Measurements from ENCODE around the gene TMEM37. TPM values are rescaled to one million over a fixed set of nuclear protein-coding genes. Genes with fewer than 3 reads are reported as not detected.

The TMEM37 gene
- total and polyA plus RNA-seq, 4 donors = 17.6 to 125 (median 37.4) TPM

DNA sequence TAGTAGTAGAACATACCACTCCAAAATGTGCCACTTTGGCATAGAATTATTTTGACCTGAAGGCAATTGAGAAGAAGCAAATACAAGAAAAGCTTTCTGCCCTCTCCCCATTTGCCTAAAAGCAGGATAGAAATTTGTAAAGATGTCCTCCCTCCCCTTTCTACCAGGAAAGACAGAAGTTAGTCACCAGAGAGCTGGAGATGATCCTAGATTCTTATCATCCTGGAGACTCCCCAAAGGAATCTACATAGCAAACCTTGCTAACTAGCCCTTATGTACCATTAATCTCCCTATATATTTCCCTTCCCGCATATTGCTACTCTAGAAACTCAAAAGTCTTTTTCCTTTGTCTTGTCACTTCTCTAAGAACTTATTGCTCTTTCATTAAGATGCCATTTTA is 12.6 kb upstream of the TMEM37 start (continued):
- TF ChIP-seq, protein P1, sequence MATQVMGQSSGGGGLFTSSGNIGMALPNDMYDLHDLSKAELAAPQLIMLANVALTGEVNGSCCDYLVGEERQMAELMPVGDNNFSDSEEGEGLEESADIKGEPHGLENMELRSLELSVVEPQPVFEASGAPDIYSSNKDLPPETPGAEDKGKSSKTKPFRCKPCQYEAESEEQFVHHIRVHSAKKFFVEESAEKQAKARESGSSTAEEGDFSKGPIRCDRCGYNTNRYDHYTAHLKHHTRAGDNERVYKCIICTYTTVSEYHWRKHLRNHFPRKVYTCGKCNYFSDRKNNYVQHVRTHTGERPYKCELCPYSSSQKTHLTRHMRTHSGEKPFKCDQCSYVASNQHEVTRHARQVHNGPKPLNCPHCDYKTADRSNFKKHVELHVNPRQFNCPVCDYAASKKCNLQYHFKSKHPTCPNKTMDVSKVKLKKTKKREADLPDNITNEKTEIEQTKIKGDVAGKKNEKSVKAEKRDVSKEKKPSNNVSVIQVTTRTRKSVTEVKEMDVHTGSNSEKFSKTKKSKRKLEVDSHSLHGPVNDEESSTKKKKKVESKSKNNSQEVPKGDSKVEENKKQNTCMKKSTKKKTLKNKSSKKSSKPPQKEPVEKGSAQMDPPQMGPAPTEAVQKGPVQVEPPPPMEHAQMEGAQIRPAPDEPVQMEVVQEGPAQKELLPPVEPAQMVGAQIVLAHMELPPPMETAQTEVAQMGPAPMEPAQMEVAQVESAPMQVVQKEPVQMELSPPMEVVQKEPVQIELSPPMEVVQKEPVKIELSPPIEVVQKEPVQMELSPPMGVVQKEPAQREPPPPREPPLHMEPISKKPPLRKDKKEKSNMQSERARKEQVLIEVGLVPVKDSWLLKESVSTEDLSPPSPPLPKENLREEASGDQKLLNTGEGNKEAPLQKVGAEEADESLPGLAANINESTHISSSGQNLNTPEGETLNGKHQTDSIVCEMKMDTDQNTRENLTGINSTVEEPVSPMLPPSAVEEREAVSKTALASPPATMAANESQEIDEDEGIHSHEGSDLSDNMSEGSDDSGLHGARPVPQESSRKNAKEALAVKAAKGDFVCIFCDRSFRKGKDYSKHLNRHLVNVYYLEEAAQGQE (IDR thresholded peaks at IDR 0.05) = no peak
- TF ChIP-seq FOXA2 (IDR thresholded peaks at IDR 0.05) (no peak), SP1 (IDR thresholded peaks at IDR 0.05) (no peak)

GRCh38 chr2:119419803-119420508 is 11.7 kb upstream of the TMEM37 start:
- Histone ChIP-seq H3K36me3 (ENCODE audit: control insufficient read depth in 4 of 4, insufficient read depth in 3 of 4, low read depth in 1 of 4, low read length in 3 of 4) (no peaks in the 10 kb centered on the region), H3K4me1 (ENCODE audit: control insufficient read depth in 4 of 4, insufficient read depth in 4 of 4, low read length in 3 of 4) (no peaks in the 10 kb centered on the region), H3K27ac (ENCODE audit: low read depth in 1 of 2, low read length in 2 of 2) (no peak overlapping the region), H3K27me3 (ENCODE audit: control insufficient read depth in 4 of 4, insufficient read depth in 4 of 4, low read length in 3 of 4) (no peaks in the 10 kb centered on the region), H3K4me3 (ENCODE audit: low read depth in 1 of 3, low read length in 3 of 3) (no peak overlapping the region), H3K9ac (ENCODE audit: low read depth in 1 of 2, low read length in 2 of 2) (no peak overlapping the region), H3K9me3 (ENCODE audit: control insufficient read depth in 4 of 4, low read length in 3 of 4) (no peaks in the 10 kb centered on the region)
- DNase-seq (ENCODE audit: low spot score) = no peak
- WGBS = 78% methylated on average over 1 of the region's 1 CpG
- no peak for TF ChIP-seq FOXA2 (IDR thresholded peaks at IDR 0.05)

- H3K9me3 ChIP-seq (ENCODE audit: control insufficient read depth in 4 of 4, low read length in 3 of 4) = no peaks in the 10 kb centered on the region
- H3K27ac ChIP-seq (ENCODE audit: low read depth in 1 of 2, low read length in 2 of 2) = no peak overlapping the region
- no peaks in the 10 kb centered on the region for H3K27me3 ChIP-seq (ENCODE audit: control insufficient read depth in 4 of 4, insufficient read depth in 4 of 4, low read length in 3 of 4)
- DNase-seq (ENCODE audit: low spot score) = no peak
- no peaks in the 10 kb centered on the region for H3K36me3 ChIP-seq (ENCODE audit: control insufficient read depth in 4 of 4, insufficient read depth in 3 of 4, low read depth in 1 of 4, low read length in 3 of 4)
- TF ChIP-seq FOXA2 (IDR thresholded peaks at IDR 0.05) = no peak
- no peak for TF ChIP-seq JUND (IDR thresholded peaks at IDR 0.05)
- no peak for TF ChIP-seq FOXA1 (IDR thresholded peaks at IDR 0.05)
- TF ChIP-seq, protein P2, sequence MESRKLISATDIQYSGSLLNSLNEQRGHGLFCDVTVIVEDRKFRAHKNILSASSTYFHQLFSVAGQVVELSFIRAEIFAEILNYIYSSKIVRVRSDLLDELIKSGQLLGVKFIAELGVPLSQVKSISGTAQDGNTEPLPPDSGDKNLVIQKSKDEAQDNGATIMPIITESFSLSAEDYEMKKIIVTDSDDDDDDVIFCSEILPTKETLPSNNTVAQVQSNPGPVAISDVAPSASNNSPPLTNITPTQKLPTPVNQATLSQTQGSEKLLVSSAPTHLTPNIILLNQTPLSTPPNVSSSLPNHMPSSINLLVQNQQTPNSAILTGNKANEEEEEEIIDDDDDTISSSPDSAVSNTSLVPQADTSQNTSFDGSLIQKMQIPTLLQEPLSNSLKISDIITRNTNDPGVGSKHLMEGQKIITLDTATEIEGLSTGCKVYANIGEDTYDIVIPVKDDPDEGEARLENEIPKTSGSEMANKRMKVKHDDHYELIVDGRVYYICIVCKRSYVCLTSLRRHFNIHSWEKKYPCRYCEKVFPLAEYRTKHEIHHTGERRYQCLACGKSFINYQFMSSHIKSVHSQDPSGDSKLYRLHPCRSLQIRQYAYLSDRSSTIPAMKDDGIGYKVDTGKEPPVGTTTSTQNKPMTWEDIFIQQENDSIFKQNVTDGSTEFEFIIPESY (IDR thresholded peaks at IDR 0.05) = no peak
- no peak for TF ChIP-seq RXRA (IDR thresholded peaks at IDR 0.05)
- TF ChIP-seq ATF3 (IDR thresholded peaks at IDR 0.05) = no peak
- no peak for TF ChIP-seq GABPA (IDR thresholded peaks at IDR 0.05 in 1 of 2, conservative IDR thresholded peaks at IDR 0.05 in 1 of 2)
- TF ChIP-seq, protein P3, sequence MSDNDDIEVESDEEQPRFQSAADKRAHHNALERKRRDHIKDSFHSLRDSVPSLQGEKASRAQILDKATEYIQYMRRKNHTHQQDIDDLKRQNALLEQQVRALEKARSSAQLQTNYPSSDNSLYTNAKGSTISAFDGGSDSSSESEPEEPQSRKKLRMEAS (IDR thresholded peaks at IDR 0.05) = no peak
- no peak for TF ChIP-seq YY1 (IDR thresholded peaks at IDR 0.05)
- TF ChIP-seq SP1 (IDR thresholded peaks at IDR 0.05) = no peak
- TF ChIP-seq NR2F2 (IDR thresholded peaks at IDR 0.05) = no peak
- TF ChIP-seq, protein P4, sequence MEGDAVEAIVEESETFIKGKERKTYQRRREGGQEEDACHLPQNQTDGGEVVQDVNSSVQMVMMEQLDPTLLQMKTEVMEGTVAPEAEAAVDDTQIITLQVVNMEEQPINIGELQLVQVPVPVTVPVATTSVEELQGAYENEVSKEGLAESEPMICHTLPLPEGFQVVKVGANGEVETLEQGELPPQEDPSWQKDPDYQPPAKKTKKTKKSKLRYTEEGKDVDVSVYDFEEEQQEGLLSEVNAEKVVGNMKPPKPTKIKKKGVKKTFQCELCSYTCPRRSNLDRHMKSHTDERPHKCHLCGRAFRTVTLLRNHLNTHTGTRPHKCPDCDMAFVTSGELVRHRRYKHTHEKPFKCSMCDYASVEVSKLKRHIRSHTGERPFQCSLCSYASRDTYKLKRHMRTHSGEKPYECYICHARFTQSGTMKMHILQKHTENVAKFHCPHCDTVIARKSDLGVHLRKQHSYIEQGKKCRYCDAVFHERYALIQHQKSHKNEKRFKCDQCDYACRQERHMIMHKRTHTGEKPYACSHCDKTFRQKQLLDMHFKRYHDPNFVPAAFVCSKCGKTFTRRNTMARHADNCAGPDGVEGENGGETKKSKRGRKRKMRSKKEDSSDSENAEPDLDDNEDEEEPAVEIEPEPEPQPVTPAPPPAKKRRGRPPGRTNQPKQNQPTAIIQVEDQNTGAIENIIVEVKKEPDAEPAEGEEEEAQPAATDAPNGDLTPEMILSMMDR (IDR thresholded peaks at IDR 0.05; ENCODE audit: low read depth, low read length, missing input control) = no peak
- TF ChIP-seq EGR1 (IDR thresholded peaks at IDR 0.05; ENCODE audit: low read depth in 2 of 2) = no peak
- no peak for TF ChIP-seq HNF4A (conservative IDR thresholded peaks at IDR 0.05)
- no peak for TF ChIP-seq TAF1 (conservative IDR thresholded peaks at IDR 0.05)
- H3K4me1 ChIP-seq (ENCODE audit: control insufficient read depth in 4 of 4, insufficient read depth in 4 of 4, low read length in 3 of 4) = peaks cover 4 to 7% (median 6%) of the 10 kb centered on the region in 4 donors
- WGBS = 96% methylated on average over 1 of the region's 1 CpG
- no peak overlapping the region for H3K9ac ChIP-seq (ENCODE audit: low read depth in 1 of 2, low read length in 2 of 2)
- H3K4me3 ChIP-seq (ENCODE audit: low read depth in 1 of 3, low read length in 3 of 3) = no peak overlapping the region
These were observed 10.3 kb upstream of the TMEM37 start for GRCh38 chr2:119421304-119421703.

Measured in liver (tissue), 9 donors.